AG09309 (cell line): ENCODE data around the gene ORM2.

Source experiments
- DNase-seq: peaks from one replicate; pipeline ENCODE4 v3.0.0-alpha.2; 2010; ENCODE audit warnings: low read depth
- H3K4me3 ChIP-seq: 2 replicates; pipeline ENCODE4 v1.5.1; 2011; ENCODE audit warnings: mild to moderate bottlenecking, low read depth, low read length, moderate library complexity; ENCODE audit not compliant: control insufficient read depth
- CTCF ChIP-seq: IDR thresholded peaks from 2 replicates; pipeline ENCODE4 v1.5.1; 2011; ENCODE audit warnings: mild to moderate bottlenecking, low read depth, low read length, inconsistent platforms; ENCODE audit not compliant: insufficient read depth, control insufficient read depth; ENCODE audit errors: missing control alignments

The ORM2 gene

GRCh38 chr9:114302727-114303126 is 26.9 kb upstream of the ORM2 start:
- H3K4me3 ChIP-seq = no peak overlapping the region
- no peak for TF ChIP-seq CTCF
- no peak for DNase-seq

- TF ChIP-seq CTCF = no peak
- H3K4me3 ChIP-seq = no peak overlapping the region
- DNase-seq = no peak
These were observed 26.1 kb upstream of the ORM2 start for GRCh38 chr9:114303571-114303970.

- DNase-seq = no peak
- no peak overlapping the region for H3K4me3 ChIP-seq
- TF ChIP-seq CTCF = no peak
These were observed 25.7 kb upstream of the ORM2 start for GRCh38 chr9:114303977-114304376.

- no peak overlapping the region for H3K4me3 ChIP-seq
- TF ChIP-seq CTCF = no peak
- no peak for DNase-seq
These were observed 25.1 kb upstream of the ORM2 start for GRCh38 chr9:114304416-114305188.

GRCh38 chr9:114307899-114308267 is 21.8 kb upstream of the ORM2 start:
- no peak for TF ChIP-seq CTCF
- peak; percentile 35 for DNase-seq
- no peak overlapping the region for H3K4me3 ChIP-seq

- TF ChIP-seq CTCF = no peak
- H3K4me3 ChIP-seq = no peak overlapping the region
- no peak for DNase-seq
These were observed 21.2 kb upstream of the ORM2 start for GRCh38 chr9:114308361-114308950.
